GM18861 (cell line): Measurements from ENCODE around the gene OR51V1.
"Not testable (repeated sequence)": the region's sequence is repeated elsewhere in the genome, so short reads cannot be mapped to it uniquely, and the experiment has no call there.

Experiments
- ATAC-seq: cut with Tn5 transposase; IDR thresholded peaks from one replicate; pipeline ENCODE4 v1.9.1; 2021; ENCODE audit not compliant: unreplicated experiment

OR51V1 gene

DNA sequence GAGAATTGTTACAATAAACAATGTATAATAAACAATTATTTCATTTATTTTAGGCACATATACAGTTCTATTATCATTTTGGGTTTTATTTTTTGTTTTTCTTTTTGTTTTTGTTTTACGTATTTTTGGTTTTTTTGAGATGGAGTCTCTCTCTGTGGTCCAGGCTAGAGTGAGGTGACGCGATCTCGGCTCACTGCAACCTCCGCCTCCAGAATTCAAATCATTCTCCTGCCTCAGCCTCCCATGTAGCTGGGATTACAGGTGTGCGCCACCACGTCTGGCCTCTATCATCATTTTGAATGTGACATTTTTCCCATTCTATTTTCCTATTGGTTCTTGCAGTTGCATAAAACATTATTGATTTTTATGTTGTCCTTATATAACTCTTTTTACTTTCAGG lies 25.5 kb downstream of the OR51V1 start:
- no peak for ATAC-seq

DNA sequence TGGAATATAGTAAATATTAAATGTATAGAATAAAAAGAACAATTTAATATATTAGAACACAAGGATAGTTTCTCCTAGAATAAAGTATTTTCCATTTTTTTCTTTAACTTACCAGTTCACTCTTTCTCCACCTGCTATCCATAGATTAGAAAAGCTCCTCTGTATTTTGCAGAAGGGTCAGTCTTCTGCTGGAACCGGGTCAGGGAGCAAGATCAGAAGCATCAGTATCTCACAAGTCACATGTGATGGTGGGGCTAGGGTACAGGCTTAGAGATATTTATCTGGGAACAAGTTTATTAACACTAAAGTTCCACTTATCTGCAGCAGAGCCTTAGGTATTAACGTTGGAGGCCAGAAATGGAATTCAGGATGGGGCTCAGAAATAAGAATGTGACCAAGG lies 28.6 kb downstream of the OR51V1 start:
- ATAC-seq: no peak

DNA sequence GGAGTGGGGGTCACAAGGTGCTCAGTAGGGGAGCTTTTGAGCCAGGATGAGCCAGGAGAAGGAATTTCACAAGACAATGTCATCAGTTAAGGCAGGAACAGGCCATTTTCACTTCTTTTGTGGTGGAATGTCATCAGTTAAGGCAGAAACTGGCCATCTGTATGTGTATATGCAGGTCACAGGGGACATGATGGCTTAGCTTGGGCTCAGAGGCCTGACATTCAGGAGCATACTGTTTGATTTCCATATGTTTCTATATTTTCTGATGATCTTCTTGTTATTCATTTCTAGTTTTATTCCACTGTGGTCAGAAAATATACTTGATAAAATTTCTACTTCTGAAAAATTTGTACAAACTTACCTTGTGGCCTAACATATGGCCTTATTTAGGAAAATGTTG lies 34.6 kb downstream of the OR51V1 start:
- not testable (repeated sequence) for ATAC-seq

DNA sequence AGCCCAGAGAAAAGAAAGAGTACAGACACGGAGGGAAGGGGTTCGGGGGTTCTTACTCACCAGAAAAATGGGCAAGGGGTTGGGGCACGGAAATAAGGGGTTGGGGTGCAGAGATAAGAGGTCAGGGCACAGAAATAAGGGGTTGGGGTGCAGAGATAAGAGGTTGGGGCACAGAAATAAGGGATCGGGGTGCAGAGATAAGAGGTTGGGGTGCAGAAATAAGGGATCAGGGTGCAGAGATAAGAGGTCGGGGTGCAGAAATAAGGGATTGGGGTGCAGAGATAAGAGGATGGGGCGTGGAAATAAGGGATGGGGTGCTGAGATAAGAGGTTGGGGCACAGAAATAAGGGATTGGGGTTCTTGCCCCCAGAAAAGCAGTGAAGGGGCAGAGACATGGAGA lies 35.7 kb downstream of the OR51V1 start:
- ATAC-seq: not testable (repeated sequence)

DNA sequence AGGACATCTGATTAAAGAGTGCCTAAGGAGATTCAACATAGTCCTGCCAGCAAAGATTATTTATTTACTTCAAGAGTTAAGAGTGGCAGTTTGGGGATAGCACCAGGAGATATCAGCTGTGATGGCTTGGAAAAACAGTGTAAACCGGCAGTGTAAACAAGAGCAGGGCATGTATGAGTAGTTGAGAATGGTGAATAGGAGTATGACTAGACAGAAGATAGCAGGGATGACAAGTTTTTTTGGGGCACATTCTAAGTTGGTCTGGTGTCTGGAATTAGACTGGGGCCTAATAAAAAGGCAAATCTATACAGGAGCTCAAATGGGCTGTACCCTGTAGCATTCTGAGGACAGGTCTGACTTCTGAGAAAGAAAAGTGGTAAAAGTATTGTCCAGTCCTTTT lies 39.4 kb downstream of the OR51V1 start:
- not testable (repeated sequence) for ATAC-seq

DNA sequence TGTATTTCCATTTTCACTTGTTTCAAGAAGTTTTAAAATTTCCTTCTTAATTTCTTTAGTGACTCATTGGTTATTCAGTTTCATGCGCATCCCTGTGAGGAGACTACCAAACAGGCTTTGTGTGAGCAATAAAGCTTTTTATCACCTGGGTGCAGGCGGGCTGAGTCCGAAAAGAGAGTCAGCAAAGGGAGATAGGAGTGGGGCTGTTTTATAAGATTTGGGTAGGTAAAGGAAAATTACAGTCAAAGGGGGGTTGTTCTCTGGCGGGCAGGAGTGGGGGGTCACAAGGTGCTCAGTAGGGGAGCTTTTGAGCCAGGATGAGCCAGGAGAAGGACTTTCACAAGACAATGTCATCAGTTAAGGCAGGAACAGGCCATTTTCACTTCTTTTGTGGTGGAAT lies 40.3 kb downstream of the OR51V1 start:
- ATAC-seq: not testable (repeated sequence)

DNA sequence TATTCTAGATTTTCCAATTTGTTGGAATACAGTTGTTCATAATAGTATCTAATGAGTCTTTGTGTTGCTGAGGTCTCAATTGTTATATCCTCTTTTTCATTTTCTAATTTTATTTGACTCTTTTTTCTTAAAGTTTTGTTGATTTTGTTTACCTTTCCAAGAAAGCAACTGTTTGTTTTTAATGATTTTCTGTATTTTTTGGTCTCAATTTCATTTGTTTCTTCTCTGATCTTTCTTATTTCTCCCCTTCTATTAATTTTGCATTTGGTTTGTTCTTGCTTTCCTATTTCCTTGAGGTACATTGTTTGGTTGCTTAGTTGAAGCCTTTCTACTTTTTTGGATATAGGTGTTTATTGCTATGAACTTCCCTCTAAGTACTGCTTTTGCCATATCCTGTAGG lies 40.7 kb downstream of the OR51V1 start:
- no peak for ATAC-seq

DNA sequence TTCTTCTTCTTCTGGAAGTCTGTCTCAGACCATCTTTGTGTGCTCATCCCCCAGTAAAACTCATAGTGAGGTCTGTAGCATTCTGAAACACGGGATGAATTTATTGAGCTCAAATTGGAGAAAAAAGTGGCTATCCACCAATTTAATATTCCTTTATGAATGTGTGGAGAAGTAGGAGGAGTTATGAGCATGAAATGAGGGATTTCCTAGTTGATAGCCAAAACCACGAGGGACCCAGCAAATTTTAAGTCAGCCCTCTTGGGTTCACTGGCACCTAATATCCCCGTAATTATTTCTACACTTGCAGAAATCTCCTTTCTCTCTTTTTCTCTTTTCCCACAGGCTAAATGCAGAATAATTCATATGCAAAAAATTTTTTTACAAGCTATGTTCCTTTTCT lies 45.8 kb downstream of the OR51V1 start, which contains the start of gene OR52A1:
Gene OR52A1, minus strand, starts transcription at position 101 of the 400 bp plus-strand sequence. CDS start 2,388 bp downstream, outside the sequence.
- no peak for ATAC-seq

DNA sequence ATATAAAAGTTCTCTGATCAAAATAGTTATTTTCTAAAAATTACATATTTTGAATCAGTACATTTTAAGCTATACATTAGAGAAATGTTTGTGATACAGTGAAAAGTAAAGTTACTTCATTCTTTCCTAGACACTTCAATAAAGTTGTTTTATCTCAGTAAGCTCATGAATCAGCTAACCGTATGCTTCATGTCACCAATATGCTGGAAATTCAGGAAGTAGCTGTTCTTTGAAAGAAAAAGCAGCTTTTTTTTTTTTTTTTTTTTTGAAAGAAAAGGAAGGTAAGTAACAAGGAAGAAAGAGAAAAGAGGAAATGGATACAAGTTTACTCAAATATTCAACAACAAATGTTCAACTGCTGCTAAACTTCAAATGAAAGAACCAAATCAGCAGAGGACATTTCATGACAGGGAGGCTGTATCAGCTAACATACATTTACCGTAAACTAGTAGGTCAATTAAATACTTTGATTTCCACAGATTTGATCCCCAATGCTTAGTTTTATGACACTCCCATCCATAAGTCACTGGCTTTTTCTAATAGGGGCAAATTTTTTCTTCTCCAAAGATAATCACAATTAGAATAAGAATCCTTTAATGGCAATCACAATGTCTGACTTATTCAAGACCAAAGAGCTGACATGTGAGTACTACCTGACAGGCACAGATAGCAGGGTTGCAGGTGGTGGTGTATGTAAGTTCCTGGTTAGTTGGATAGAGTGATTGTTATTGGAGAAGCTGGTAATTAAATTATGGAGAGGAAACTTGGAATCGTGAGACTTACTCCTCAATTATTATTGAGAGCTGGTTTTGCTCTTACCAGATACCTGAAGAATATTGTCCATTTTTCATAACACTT lies 46.7 kb downstream of the OR51V1 start:
- no peak for ATAC-seq

DNA sequence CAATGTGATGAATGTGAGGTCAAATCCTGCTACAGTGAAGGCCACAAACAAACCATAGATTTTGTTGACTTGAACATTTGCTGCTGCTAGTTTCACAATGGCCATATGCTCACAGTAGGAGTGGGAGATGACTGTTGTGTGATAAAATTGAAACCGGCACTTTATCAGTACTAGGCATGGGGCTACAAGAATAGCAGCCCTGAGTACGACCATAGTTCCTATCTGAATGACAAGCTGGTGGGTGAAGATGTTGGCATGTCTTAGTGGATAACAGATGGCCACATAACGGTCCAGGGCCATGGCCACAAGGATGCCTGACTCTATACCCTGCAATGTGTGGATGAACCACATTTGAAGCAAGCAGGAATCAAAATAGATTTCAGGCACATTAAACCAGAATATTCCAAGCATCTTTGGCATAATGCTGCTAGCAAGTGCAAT lies 48.7 kb downstream of the OR51V1 start:
- ATAC-seq: no peak
